T-helper 2 cell (primary cell): ENCODE results near the gene TSHR.
"Not testable (repeated sequence)": the region's sequence is repeated elsewhere in the genome, so short reads cannot be mapped to it uniquely, and the experiment has no call there.

Experiments
- DNase-seq, 5 experiments: peaks; one replicate each; pipeline versions ENCODE4 v3.0.0 to v3.0.0-alpha.2; 2012 to 2022

The TSHR gene

GRCh38 chr14:81070511-81070910 is 115.1 kb downstream of the TSHR start:
- DNase-seq = no peak

GRCh38 chr14:81085596-81085995 is 130.2 kb downstream of the TSHR start:
- no peak for DNase-seq

- no peak for DNase-seq
Measured at GRCh38 chr14:81087230-81087629, 131.8 kb downstream of the TSHR start.

GRCh38 chr14:81091139-81091538 is 135.7 kb downstream of the TSHR start:
- DNase-seq = no peak

GRCh38 chr14:81091660-81092059 is 136.2 kb downstream of the TSHR start:
- no peak for DNase-seq

- DNase-seq = no peak
Measured at GRCh38 chr14:81093651-81094050, 138.2 kb downstream of the TSHR start.

GRCh38 chr14:81095539-81095938 is 140.1 kb downstream of the TSHR start:
- no peak for DNase-seq

GRCh38 chr14:81096656-81097055 is 141.2 kb downstream of the TSHR start:
- DNase-seq = no peak

- DNase-seq = no peak
Measured at GRCh38 chr14:81102217-81102616, 146.8 kb downstream of the TSHR start.

GRCh38 chr14:81103443-81103842 is 148.0 kb downstream of the TSHR start:
- DNase-seq = no peak

GRCh38 chr14:81105378-81105777 is 150.0 kb downstream of the TSHR start:
- no peak for DNase-seq

- no peak for DNase-seq
Measured at GRCh38 chr14:81105961-81106360, 150.5 kb downstream of the TSHR start.

- no peak for DNase-seq
Measured at GRCh38 chr14:81110186-81110585, 154.8 kb downstream of the TSHR start.

GRCh38 chr14:81113176-81113575 is 157.8 kb downstream of the TSHR start:
- no peak for DNase-seq

GRCh38 chr14:81113945-81114820 is 158.8 kb downstream of the TSHR start:
- DNase-seq = not testable (repeated sequence)

- DNase-seq = no peak
Measured at GRCh38 chr14:81120501-81120900, 165.1 kb downstream of the TSHR start.

GRCh38 chr14:81122326-81122725 is 166.9 kb downstream of the TSHR start:
- no peak for DNase-seq

GRCh38 chr14:81123811-81124210 is 168.4 kb downstream of the TSHR start:
- DNase-seq = no peak

GRCh38 chr14:81125536-81125935 is 170.1 kb downstream of the TSHR start:
- DNase-seq = no peak

GRCh38 chr14:81127785-81128184 is 172.4 kb downstream of the TSHR start:
- no peak for DNase-seq

- no peak for DNase-seq
Measured at GRCh38 chr14:81129242-81129641, 173.8 kb downstream of the TSHR start.

GRCh38 chr14:81132468-81132867 is 177.0 kb downstream of the TSHR start:
- no peak for DNase-seq

GRCh38 chr14:81133400-81133799 is 178.0 kb downstream of the TSHR start:
- no peak for DNase-seq

GRCh38 chr14:81137316-81137715 is 181.9 kb downstream of the TSHR start:
- no peak for DNase-seq

- no peak for DNase-seq
Measured at GRCh38 chr14:81138429-81138828, 183.0 kb downstream of the TSHR start.
